ENCODE measurements around the gene XPO4. TPM values are rescaled to one million over a fixed set of nuclear protein-coding genes. Genes with fewer than 3 reads are reported as not detected.

The XPO4 gene
- total and polyA plus RNA-seq, 2 of the 13 experiments (the other 11 are each of a cell fraction or from before 2014, with no cell fraction given): 8.4 to 24.8 TPM

GRCh38 chr13:20870829-20871228 lies 31.7 kb downstream of the XPO4 start:
- Histone ChIP-seq H3K9me3 (ENCODE audit: low read length) (no peaks in the 10 kb centered on the region), H3K27ac (ENCODE audit: extremely low read length, insufficient read depth, low read length) (no peak overlapping the region), H3K4me3 (replicated peaks in 1 of 3; ENCODE audit: insufficient read depth in 1 of 3, low read depth in 2 of 3, low read length in 3 of 3) (no peak overlapping the region), H3K4me2 (ENCODE audit: low read depth, low read length) (no peak overlapping the region), H3K9ac (ENCODE audit: insufficient read depth, low read depth, low read length) (no peak overlapping the region), H3K27me3 (ENCODE audit: control insufficient read depth in 1 of 2, insufficient read depth in 2 of 2, low read length in 2 of 2) (no peaks in the 10 kb centered on the region), H3K79me2 (ENCODE audit: insufficient read depth, low read length) (peaks cover 89% of the 10 kb centered on the region), H3K4me1 (ENCODE audit: insufficient read depth, low read length) (peaks cover 19% of the 10 kb centered on the region), H3K36me3 (replicated peaks in 1 of 2; ENCODE audit: control insufficient read depth in 1 of 2, insufficient read depth in 2 of 2, low read length in 2 of 2) (0 out of 5 replicates have a peak, but pooled peaks cover 0 to 6% of the 10 kb centered on the region in 2 experiments), H4K20me1 (ENCODE audit: insufficient read depth, low read length) (peaks cover 8% of the 10 kb centered on the region), H2AFZ (ENCODE audit: low read length) (no peak overlapping the region)
- FAIRE-seq (no peak), DNase-seq (ENCODE audit: low spot score) (no peak), ATAC-seq (no peak)
- POLR2A ChIA-PET: no interaction called here
- BruUV-seq (replicated peaks): no TSS peak
- TF ChIP-seq ARID5B (CRISPR knock-in tag; IDR thresholded peaks at IDR 0.05) (no peak), BRD4 (CRISPR knock-in tag; IDR thresholded peaks at IDR 0.05) (no peak), ZNF234 (CRISPR knock-in tag; conservative IDR thresholded peaks at IDR 0.05) (no peak), ZFP36 (IDR thresholded peaks at IDR 0.05; ENCODE audit: borderline replicate concordance, low read depth, low read length, partially characterized antibody) (no peak), ZBTB49 (CRISPR knock-in tag; IDR thresholded peaks at IDR 0.05; ENCODE audit: borderline replicate concordance) (no peak)
- CTCF ChIA-PET (ENCODE audit: low intra/inter-chr PET ratio, low total read pairs): no interaction called here
- in situ Hi-C loops (cut with HindIII; ENCODE audit: extremely low pct_ligation_motif_present, low pct_unique_long_range_greater_than_20kb): no loop called here
- intact Hi-C loops (cut with micrococcal nuclease; ENCODE audit: unreplicated experiment): no loop called here
- whole genome bisulfite sequencing (ENCODE audit: low lambda C conversion rate): 71% methylated on average over 4 of the region's 4 CpGs

All from HepG2 (cell line).